GM19193 (cell line): ENCODE measurements around the gene HCFC1.

Experiments
- POLR2A ChIP-seq: IDR thresholded peaks from 4 replicates; pipeline ENCODE4 v1.6.1; 2011; ENCODE audit not compliant: insufficient read depth, insufficient read length; ENCODE audit errors: extremely low read depth

The HCFC1 gene

DNA sequence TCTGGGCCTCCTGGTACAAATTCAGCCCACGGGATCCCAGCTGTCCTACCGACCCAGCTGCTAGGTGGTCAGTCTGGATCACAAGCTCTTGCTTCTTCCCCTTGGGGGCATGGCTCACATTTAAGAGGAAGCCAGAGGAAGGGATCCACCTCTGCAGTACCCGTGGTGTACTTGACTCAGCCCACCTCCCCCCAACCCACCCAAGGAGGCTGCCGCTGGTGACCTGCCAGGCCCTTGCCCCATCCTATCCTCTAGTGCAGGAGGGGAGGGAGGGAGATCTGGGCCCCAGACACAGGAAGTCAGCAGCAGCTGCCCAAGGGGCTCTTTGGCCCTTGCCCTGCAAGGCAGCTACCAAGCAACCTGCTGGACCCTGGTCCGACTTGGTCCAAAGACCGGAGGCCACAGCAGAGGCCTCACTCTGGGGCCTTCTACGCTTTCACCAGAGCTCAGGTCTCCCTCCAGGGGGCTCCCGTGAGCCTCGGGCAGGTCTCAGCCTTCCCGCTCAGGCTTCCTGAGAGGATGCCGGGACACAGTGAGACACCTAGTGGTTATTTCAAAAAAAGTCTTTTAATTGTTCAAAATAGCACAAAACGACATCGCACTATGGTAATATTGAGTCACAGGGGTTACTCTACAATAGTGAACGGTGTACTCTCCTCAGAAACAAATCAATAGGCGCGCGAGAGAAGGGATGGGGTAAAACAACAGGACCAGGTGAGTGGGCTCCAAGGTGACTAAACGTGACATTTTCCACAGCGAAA lies 24.4 kb downstream of the HCFC1 start:
- peak; percentile 12 for TF ChIP-seq POLR2A

DNA sequence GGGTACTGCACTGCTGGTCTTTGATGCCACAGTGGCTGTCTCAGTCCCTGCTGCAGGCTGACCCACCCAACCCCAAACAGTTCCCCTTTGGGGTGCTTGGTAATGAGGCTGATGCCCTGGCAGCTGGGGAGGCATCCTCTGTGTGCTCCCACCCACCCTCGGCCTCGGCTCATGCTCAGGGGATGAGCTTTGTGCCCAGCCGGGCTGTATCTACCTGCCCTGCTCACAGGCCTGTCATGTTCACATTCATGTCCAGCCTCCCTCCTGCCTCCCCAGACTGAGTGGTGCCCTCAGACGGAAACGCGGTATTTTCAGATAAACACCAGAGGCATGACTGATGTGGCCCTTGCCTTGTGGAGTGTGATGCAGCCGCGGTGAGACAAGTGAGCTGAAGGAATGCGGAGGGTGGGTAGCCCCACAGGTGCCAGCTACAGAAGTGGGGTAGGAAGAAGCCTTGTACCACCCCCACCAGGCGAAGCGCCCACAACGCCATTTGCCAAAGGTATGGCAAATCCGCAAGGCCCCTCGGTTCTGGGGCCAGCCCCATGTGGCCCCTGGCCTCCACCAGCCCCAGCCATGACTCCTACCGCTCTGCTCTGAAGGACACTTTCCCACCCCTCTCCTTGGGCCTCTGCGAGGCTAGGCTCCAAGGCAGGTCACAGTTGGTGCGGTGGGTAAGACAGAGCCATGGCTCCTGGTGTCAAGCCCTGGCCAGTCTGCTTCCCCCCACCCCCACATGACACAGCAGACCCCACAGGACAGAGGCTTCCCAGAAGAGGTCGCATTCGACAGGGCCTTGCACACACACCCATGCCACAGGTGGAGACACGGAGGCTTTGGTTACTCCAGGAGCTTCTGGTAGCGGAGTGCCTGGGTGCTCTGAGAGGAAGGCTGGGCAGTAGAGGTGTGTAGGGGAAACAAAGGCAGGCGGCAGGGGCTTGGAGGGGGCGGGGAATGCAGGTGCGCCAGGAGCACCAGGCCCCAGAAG lies 25.4 kb downstream of the HCFC1 start:
- TF ChIP-seq POLR2A: peak; percentile 35

DNA sequence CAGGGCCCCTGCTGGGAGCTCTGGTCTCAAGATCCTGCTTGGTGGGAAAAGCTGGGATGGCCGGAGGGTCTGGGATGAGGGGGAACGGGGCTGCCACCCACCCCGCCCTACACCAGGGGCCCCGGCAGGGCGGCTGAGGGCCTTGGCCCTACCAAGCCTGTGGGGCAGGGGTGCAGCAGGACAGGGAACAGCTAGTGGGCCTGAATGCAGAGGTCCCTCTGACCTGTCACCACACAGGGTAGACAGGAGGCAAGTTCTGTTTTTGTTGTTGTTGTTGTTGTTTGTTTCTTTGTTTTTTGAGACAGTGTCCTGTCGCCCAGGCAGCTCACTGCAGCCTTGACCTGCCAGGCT lies 26.8 kb downstream of the HCFC1 start:
- no peak for TF ChIP-seq POLR2A

DNA sequence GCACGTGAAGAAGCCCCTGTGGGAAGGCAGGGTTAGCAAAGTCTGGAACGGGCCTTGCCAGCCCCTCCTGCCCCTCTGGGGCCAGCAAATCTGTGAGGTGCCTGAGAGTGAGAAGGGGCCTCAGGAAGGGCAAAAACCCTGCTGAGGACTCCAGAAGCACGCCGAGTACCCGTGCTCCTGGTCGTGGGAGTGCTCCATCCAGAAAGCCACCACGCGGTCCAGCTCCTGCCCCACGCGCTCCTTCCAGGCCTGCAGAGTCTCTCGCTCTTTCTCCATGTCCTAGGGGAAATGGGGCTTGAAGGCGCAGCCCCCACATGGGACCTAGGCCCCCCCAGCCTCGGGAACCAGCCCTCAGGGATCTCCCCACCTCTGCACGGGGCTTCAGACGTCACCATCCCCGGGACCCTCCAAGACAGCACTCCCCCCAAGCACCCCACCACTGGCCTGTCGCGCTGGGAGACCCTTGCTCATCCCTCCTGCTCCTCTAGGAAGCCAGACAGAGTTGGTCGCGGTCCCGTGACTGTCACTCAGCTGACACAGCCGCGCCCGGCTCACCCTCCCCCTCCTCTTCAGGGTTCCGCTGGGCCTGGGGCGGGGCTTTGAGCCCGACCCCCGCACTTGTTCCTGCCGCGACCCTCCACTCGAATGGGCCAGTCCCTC lies 27.3 kb downstream of the HCFC1 start, which contains the start of gene RENBP:
Gene RENBP, minus strand, starts transcription at position 504 of the 660 bp plus-strand sequence. Its CDS starts 33 bp downstream, at position 471.
- no peak for TF ChIP-seq POLR2A

DNA sequence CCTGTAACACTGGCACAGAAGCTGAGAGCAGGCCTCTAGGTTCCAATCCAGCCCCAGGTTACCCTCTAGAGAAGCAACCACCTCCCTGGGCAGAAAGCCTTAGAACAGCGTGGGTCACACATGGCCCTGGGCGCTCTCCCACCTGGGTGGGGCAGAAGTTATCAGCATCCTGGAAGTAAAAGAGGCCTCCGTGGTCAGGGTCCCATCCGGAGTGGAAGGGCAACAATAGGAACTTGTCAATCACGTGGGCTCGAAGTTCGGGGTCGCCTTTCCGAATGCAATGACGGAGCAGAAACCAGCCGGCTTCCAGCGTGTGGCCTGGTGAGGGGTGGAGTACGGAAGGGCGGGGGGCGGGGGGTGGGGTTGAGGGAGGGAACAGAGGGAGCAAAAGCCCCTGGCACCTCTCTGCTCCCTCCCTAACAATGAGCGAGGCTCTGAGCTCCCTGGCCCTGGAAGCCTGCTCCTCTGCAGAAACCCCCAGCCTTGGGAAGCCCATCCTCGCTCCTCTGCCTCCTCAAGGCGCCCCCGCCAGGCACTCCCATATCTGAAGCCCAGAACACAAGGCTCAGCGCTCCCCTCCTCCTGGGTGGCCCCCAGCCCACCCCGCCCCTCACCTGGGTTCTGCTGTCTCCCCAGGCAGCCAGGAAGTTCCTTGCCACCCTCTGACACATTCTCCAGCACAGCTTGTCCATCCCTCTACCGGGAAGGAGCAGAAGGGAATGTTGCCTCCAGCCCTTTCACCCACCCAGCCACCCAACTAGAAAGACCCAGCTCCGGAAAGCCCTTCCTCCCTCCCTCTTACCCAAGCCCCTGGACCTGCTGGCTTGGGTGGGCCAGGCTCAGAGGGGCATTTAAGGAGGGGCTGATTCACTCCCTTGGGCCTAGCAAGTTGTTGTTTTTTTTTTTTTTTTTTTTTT lies 30.0 kb downstream of the HCFC1 start:
- TF ChIP-seq POLR2A: no peak

DNA sequence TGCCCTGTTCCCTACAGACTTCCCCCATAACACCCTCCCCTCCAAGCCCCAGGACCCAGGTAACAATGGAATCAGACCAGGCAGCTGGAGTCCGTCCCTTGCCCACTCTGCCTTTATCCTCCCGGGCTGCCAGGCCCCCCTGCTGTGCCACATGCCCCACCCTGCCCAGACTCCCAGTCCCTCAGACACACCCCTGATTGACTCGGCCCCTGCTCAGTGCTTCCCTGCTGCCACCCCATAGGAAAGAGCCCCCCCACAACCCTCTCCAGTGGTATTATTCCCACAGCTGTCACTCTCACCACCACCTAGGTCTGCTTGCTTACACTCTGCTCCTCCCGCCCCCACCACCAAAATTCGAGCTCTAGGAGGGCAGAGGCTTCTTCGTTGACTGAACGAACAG lies 32.0 kb downstream of the HCFC1 start:
- TF ChIP-seq POLR2A: no peak

DNA sequence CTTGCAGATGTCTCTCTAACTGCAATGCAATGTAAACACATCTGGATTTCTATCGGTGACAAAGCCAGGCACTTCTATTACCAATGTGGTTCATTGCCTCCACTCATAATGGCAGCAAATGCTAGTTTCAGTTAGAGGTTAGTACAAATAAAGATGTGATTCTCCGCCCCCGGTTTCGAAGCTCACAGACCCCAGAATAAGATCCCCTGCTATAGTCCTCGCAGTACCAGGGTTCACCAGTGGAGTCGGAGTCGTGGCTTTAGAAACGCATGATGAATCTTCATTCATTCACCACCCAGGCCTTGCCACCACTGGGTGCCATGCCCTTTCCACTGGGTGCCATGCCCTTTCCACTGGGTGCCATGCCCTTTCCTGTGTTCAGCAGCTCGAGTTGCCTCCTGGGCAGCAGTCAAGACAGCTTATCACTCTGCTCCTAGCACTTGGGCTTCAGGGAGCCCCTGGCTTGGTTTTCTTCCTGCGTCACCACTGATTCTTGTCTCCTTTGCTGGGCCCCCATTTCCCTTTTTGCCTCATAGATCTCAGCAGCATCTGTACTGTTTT lies 33.3 kb downstream of the HCFC1 start:
- TF ChIP-seq POLR2A: no peak

DNA sequence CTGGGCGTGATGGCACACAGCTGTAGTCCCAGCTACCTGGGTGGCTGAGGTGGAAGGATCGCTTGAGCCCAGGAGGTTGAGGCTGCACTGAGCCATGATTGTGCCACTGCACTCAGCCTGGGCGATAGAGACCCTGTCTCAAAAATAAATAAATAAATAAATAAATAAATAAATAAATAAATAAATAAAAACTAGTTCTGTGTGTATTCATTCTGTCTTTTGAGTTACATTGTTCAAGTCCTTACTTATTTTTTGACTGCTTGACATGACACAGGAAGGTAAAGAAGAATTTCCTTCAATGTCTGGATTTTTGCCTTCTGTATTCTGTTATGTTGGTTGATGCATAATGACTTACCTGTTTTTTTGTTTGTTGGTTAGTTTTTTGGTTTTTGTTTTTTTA lies 34.6 kb downstream of the HCFC1 start:
- TF ChIP-seq POLR2A: no peak

DNA sequence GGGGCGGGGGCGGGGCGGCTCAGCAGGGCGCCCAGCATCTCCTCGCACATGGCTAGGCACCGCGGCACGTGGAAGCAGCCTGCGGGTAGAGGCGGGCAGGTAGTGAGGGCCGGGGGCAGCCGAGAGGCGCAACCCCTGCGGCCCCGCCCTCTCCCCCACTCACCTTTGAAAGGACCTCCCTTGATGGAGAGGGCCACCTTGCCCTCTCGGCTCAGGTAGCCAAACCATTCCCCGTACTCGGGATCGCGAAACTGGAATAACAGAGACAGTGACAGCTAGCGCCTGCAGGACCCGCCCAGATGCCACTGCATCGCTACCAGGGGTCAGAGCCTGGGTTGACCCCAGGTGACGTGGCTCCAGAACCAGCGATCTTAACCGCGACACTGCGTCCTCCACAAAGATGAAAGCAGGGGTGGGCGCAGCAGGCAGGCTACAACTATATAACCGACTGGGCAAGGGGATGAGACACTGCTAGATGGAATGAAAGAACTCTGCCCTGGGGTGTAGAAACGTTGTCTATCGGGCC lies 36.2 kb downstream of the HCFC1 start:
- no peak for TF ChIP-seq POLR2A

DNA sequence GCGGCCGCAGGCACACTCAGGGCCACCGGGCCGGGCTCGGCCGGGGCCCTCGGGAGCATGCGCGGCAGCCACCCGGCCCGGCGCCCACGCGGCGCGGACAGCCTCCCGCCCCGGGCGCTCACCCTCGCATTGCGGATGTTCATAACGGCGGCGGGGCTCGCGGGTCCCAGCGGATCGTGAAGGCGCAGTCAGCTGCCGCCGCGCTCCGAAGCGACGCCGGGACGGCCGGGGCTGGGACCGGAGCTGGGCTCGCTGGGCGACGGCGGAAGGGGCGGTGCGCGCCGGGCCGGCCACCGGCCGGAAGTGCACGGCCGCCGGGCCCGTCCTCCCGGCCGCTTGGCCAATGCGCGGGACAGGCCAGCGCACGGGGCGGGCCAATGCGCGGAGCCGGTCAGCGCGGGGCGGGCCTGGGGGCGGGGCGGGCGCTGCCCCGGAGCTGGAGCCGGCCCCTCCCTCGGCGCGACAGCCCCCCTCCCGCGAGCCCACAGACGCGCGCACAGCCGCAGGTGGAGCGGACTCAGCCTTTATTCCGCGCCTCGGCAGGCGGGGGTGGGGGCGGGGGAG lies 36.8 kb downstream of the HCFC1 start, which contains the start of gene NAA10:
Gene NAA10, minus strand, starts transcription at position 276 of the 564 bp plus-strand sequence. Its CDS starts 133 bp downstream, at position 143.
- peak; percentile 62 for TF ChIP-seq POLR2A

DNA sequence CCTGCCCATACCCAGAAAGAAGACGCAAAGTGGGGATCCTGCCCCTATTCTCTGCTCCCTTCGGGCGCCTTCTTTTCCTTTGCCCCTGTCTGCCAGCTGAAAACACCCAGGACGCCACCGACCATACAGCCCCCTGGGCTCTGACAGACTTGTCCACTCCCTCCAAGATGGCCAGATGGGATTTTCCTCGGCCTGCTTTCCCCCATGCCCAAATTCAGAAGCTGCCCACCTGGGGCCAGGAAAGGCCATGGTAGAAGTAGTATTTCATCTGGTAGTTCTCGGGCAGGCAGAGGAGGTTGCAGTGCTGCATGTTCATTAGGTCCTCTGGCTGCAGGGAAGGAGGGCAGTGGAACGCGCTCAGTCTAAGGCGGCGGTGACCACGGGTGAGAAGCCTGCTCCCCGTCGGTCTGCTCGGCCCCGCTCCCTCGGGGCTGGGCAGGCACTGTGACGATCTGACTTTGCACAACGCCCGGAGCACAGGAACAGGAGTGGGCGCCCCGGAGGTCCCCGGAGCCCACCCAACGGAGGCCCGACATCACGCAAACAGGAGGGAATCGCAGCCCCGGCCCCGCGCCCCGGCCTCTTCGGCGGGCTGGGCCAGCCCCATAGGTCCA lies 37.4 kb downstream of the HCFC1 start:
- no peak for TF ChIP-seq POLR2A

DNA sequence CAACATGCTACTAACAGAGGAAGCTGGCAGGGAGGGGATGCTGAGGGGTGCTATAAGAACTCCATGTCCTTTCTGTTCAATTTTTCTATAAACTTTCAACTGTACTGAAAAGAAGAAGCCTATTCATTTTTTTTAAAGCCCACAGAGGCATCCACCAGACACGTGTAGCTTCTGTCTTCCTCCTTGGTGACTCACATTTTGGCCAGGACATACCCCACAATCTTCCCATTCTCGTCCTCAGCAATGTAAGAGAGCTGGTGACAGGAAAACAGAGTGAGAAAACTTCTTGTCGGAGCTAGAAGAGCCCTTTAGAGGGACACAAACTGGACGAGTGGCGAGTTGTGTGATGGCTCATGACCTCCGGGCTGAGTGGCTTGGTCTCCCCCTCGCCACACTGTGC lies 37.9 kb downstream of the HCFC1 start:
- TF ChIP-seq POLR2A: no peak
